Measurements from ENCODE around the gene KMT2C.

- TF ChIP-seq POLR2A (IDR thresholded peaks at IDR 0.05; ENCODE audit: low read depth, low read length) (no peak), TAF1 (IDR thresholded peaks at IDR 0.05; ENCODE audit: low read depth, low read length) (no peak), SPI1 (IDR thresholded peaks at IDR 0.05; ENCODE audit: low read depth, low read length) (no peak), POLR2AphosphoS5 (IDR thresholded peaks at IDR 0.05; ENCODE audit: low read depth, low read length) (no peak), PAX5 (IDR thresholded peaks at IDR 0.05; ENCODE audit: insufficient read depth, low read length, severe bottlenecking) (no peak)
Observed at GRCh38 chr7:152090747-152091146, 345.1 kb downstream of the KMT2C start.

Measured in GM12891 (cell line).